Measurements from ENCODE around the gene STAU1.
"Not testable (repeated sequence)": the region's sequence is repeated elsewhere in the genome, so short reads cannot be mapped to it uniquely, and the experiment has no call there.

STAU1 gene

GRCh38 chr20:49199729-49200293 is 11.7 kb upstream of the STAU1 start:
- no peak for DNase-seq

GRCh38 chr20:49192944-49193518 is 4.9 kb upstream of the STAU1 start:
- not testable (repeated sequence) for DNase-seq

GRCh38 chr20:49187330-49187850 is 744 bp downstream of the STAU1 start:
- DNase-seq = peak; percentile 64

GRCh38 chr20:49186535-49187329 is 1.4 kb downstream of the STAU1 start:
- DNase-seq = peak; percentile 89

DNA sequence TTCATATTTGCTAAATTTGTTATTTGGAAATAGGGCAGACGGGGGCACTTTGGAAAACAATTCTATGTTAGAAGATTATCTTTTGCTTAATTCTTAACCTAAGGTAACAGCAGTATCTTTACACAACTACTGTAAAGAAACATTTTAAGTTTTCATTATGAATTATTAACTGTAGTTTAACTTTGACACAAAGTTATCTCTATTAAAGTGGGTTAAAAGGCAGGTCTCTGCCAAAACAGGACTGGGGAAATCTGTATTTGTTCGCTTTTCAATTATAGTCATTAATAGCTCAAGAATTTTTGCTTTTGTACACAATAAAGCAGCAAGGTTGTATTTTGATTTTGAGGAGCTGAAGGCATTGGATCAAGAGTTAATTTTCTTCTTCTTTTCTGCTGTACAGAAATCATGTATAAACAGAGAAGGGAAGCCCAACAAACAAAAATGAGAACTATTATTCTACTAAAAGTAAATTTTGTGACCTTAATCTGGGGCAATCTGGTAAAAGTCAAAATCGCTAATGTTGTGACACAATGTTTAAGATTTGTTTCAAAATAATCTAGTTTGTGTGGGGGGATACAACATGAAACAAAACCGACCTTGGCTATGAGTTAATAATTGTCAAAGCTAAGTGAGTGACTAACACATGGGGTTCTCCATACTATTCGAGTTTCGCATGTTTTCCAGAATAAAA is 2.9 kb downstream of the STAU1 start:
- no peak for DNase-seq

DNA sequence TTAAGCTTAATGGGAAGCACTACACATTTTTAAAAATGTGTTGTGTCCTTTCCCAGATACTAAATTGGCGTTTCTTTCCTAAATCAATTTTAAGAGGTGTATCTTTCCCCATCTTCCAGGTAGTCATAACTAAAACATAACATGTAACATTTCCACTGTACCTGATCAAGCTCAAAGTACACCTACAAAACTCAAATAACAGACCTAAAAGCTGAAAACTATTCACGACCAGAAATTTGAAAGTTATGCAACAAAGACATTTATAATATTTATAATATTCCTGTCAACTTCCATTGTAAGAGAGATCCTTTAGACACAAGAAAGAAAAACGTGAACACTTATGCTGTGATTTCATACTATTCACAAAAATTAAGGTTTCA is 3.5 kb downstream of the STAU1 start:
- no peak for DNase-seq

DNA sequence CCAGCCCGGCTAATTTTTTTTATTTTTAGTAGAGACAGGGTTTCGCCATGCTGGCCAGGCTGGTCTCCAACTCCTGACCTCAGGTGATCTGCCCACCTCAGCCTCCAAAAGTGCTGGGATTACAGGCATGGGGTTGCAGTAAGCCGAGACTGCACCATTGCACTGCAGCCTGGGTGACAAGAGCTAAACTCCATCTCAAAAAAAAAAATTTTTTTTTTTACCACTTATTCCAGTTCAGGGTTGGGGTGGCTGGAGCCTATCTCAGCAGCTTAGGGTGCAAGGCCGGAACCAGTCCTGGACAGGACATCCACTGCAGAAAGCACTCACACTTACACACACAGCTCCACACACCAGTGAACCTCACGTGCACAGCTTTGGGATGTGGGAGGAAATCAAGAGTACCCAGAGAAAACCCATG is 4.0 kb downstream of the STAU1 start:
- DNase-seq = not testable (repeated sequence)

- no peak for DNase-seq
Observed at GRCh38 chr20:49183444-49183843, 4.7 kb downstream of the STAU1 start.

DNA sequence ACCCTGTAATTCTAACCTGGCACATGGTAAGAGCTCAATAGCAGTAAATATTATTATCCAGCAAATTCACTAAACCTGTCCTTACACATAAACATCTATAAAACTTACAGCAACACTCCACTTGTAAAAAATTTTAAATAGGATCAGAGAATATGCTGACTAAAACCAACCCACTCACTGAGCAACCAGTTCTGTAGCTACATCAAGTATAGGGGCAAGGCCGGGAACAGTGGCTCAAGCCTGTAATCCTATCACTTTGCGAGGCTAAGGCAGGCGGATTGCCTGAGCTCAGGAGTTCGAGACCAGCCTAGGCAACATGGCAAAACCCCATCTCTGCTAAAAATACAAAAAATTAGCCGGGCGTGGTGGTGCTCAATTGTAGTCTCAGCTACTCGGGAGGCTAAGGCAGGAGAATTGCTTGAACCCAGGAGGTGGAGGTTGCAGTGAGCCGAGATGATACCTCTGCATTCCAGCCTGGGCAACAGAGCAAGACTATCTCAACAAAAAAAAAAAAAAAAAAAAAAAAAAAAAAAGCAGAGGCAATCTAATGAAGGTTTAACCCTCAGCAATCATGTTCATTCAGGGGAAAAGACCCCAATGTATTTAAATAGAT is 6.8 kb downstream of the STAU1 start:
- DNase-seq = no peak

GRCh38 chr20:49179368-49180277 is 8.5 kb downstream of the STAU1 start:
- DNase-seq = no peak

DNA sequence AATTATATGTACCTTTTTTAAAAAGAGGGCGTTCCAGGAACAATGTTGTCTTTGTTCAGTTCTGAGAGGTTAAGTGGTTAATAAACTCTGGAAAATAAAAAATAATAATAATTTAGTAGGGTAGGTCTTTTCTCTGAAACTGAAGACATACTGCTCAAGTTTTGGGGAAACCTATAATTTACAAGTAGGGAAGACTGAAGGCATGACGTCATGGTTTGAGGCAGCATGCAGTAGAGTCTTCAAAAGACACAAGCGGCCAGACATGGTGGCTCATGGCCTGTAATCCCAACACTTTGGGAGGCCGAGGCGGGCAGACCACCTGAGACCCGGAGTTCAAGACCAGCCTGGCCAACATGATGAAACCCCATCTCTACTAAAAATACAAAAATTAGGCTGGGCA is 14.0 kb downstream of the STAU1 start:
- no peak for DNase-seq

DNA sequence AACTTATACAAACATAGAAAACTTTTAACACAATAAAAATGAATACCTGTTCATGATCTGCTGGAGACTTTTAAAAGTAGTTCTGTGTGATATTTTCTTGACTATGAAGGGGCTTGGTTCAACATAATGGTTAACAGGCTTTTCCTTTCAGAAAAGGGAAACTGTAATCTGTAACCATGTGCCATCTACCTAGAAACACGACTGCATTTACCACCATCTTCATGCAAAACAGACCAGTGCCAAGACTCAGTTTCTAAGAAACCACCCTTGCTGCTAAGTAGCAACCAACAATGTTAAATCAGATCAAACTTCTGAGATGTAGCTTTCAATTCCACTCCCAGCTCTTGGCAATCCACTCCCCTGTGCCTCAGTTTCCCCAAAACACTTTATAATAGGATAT is 15.7 kb downstream of the STAU1 start:
- DNase-seq = no peak

DNA sequence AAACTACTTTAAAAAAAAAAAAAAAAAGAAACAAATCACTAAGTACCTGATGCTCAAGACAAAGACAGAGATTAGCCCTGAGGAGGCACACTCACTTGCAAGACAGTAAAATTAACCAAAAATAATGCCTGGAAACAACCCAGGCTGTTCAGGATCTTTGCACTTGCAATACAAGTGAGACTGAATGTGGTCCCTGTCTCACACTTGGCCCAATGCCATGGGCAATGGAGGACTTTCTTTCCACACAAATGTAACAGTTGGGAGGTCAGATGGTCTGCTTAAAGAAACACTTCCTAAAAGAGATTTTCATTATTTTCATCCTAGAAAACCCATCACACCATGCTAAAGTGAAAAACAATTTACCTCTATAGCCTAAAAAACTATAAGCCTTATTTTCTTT is 16.2 kb downstream of the STAU1 start:
- DNase-seq = no peak

GRCh38 chr20:49170714-49171113 is 17.4 kb downstream of the STAU1 start:
- no peak for DNase-seq

- DNase-seq = no peak
Observed at GRCh38 chr20:49169547-49169946, 18.6 kb downstream of the STAU1 start.

- not testable (repeated sequence) for DNase-seq
Observed at GRCh38 chr20:49168864-49169263, 19.3 kb downstream of the STAU1 start.

GRCh38 chr20:49167811-49168507 is 20.2 kb downstream of the STAU1 start:
- DNase-seq = no peak

- no peak for DNase-seq
Observed at GRCh38 chr20:49166534-49167449, 21.3 kb downstream of the STAU1 start.

DNA sequence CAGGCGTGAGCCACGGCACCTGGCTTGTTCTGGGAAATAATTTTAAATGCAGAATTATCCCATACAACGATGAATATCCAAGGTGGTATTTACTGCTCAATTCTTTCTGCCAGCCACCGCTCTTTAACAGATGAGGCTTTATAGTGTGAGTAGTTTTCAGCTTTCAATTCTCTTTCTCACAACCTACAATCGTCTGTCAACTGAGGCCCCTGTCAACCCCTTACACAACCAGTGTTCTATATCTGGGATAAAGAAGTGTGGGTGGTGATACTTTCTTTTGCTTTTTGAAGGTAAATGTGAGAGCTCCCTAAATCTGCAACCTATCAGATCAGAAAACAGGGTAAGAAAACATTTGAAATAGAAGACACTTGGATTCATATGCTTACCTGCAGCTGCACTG is 22.5 kb downstream of the STAU1 start:
- no peak for DNase-seq

GRCh38 chr20:49163696-49164095 is 24.4 kb downstream of the STAU1 start:
- DNase-seq = no peak

Data from activated effector memory CD4-positive, alpha-beta T cell treated with anti-CD3 and anti-CD28 coated beads, Interleukin-2, amount 50 U/mL, for 16 hours (primary cell).